H9 (cell line): ENCODE data around the gene ARID1B. TPM values are rescaled to one million over a fixed set of nuclear protein-coding genes. Genes with fewer than 3 reads are reported as not detected.

ENCODE experiments used
- DNase-seq: peaks from one replicate; pipeline ENCODE4 v3.0.0-alpha.2; 2017
- H2AFZ ChIP-seq: one replicate; pipeline ENCODE4 v1.6.1; 2013; ENCODE audit warnings: mild to moderate bottlenecking, low read length, control low read depth, moderate library complexity
- H2AK5ac ChIP-seq: 2 replicates; pipeline ENCODE4 v1.6.1; 2013; ENCODE audit warnings: low read length, control low read depth, mixed read lengths; ENCODE audit not compliant: insufficient read length
- H2BK120ac ChIP-seq: one replicate; pipeline ENCODE4 v1.6.1; 2013; ENCODE audit warnings: low read depth, mild to moderate bottlenecking, low read length, control low read depth, inconsistent platforms; ENCODE audit not compliant: poor library complexity, severe bottlenecking
- H2BK12ac ChIP-seq: 2 replicates; pipeline ENCODE4 v1.6.1; 2013; ENCODE audit warnings: low read length, control low read depth, mixed read lengths, low read depth; ENCODE audit not compliant: insufficient read length
- H2BK15ac ChIP-seq: 2 replicates; pipeline ENCODE4 v1.6.1; 2013; ENCODE audit warnings: low read depth, low read length, control low read depth
- H2BK20ac ChIP-seq: one replicate; pipeline ENCODE4 v1.6.1; 2013; ENCODE audit warnings: low read depth, mild to moderate bottlenecking, low read length, control low read depth, inconsistent platforms; ENCODE audit not compliant: poor library complexity, severe bottlenecking
- H2BK5ac ChIP-seq: 2 replicates; pipeline ENCODE4 v1.6.1; 2013; ENCODE audit warnings: low read length, control low read depth, mixed read lengths; ENCODE audit not compliant: insufficient read length
- H3K14ac ChIP-seq: 2 replicates; pipeline ENCODE4 v1.6.1; 2013; ENCODE audit warnings: low read length, control low read depth; ENCODE audit not compliant: insufficient read depth
- H3K18ac ChIP-seq: 2 replicates; pipeline ENCODE4 v1.6.1; 2013; ENCODE audit warnings: low read depth, mild to moderate bottlenecking, mixed read lengths, low read length, control low read depth; ENCODE audit not compliant: insufficient read length
- H3K23ac ChIP-seq: 2 replicates; pipeline ENCODE4 v1.6.1; 2013; ENCODE audit warnings: low read length, control low read depth, mixed read lengths, low read depth; ENCODE audit not compliant: insufficient read length
- H3K23me2 ChIP-seq: 2 replicates; pipeline ENCODE4 v1.6.1; 2013; ENCODE audit warnings: low read depth, mild to moderate bottlenecking, mixed read lengths, low read length, control low read depth; ENCODE audit not compliant: insufficient read length, poor library complexity, severe bottlenecking
- H3K27ac ChIP-seq: 2 replicates; pipeline ENCODE4 v1.5.1; 2013; ENCODE audit warnings: low read length, control low read depth, mixed read lengths, low read depth; ENCODE audit not compliant: insufficient read length
- H3K27me3 ChIP-seq: 2 replicates; pipeline ENCODE4 v1.6.1; 2013; ENCODE audit warnings: low read length, control low read depth, inconsistent platforms; ENCODE audit not compliant: insufficient read depth
- H3K4ac ChIP-seq: 2 replicates; pipeline ENCODE4 v1.6.1; 2013; ENCODE audit warnings: low read depth, mild to moderate bottlenecking, control low read depth, inconsistent platforms, low read length, moderate library complexity
- H3K4me1 ChIP-seq: 2 replicates; pipeline ENCODE4 v1.6.1; 2013; ENCODE audit warnings: low read length, control low read depth, inconsistent platforms; ENCODE audit not compliant: insufficient read depth
- H3K4me2 ChIP-seq: 2 replicates; pipeline ENCODE4 v1.6.1; 2013; ENCODE audit warnings: low read length, control low read depth, mixed read lengths; ENCODE audit not compliant: insufficient read length, insufficient read depth
- H3K56ac ChIP-seq: 2 replicates; pipeline ENCODE4 v1.6.1; 2013; ENCODE audit warnings: low read depth, mild to moderate bottlenecking, mixed read lengths, low read length, control low read depth; ENCODE audit not compliant: insufficient read length
- H3K79me1 ChIP-seq: 2 replicates; pipeline ENCODE4 v1.6.1; 2013; ENCODE audit warnings: low read depth, mild to moderate bottlenecking, moderate library complexity, low read length, control low read depth, inconsistent platforms; ENCODE audit not compliant: insufficient read depth, poor library complexity, severe bottlenecking
- H3K79me2 ChIP-seq: 2 replicates; pipeline ENCODE4 v1.6.1; 2013; ENCODE audit warnings: low read length, control low read depth, inconsistent platforms; ENCODE audit not compliant: insufficient read depth
- H3K9ac ChIP-seq: 2 replicates; pipeline ENCODE4 v1.6.1; 2013; ENCODE audit warnings: low read length, control low read depth, mixed read lengths; ENCODE audit not compliant: insufficient read length; ENCODE audit errors: extremely low read depth
- H3K9me3 ChIP-seq: one replicate; pipeline ENCODE4 v1.6.1; 2013; ENCODE audit warnings: low read depth, low read length, inconsistent platforms; ENCODE audit not compliant: control insufficient read depth
- H3T11ph ChIP-seq: one replicate; pipeline ENCODE4 v1.6.1; 2013; ENCODE audit warnings: mild to moderate bottlenecking, low read length, control low read depth, inconsistent platforms
- H4K20me1 ChIP-seq: one replicate; pipeline ENCODE4 v1.6.1; 2013; ENCODE audit not compliant: control insufficient read depth, insufficient read length, insufficient read depth
- H4K5ac ChIP-seq: 2 replicates; pipeline ENCODE4 v1.6.1; 2013; ENCODE audit warnings: low read depth, mild to moderate bottlenecking, mixed read lengths, low read length, control low read depth; ENCODE audit not compliant: insufficient read length
- H4K8ac ChIP-seq: replicated peaks from 2 replicates; pipeline ENCODE4 v1.6.1; 2013; ENCODE audit warnings: low read length, control low read depth, mixed read lengths, low read depth; ENCODE audit not compliant: insufficient read length
- H4K91ac ChIP-seq: 2 replicates; pipeline ENCODE4 v1.6.1; 2013; ENCODE audit warnings: low read depth, mild to moderate bottlenecking, moderate library complexity, mixed read lengths, low read length, control low read depth; ENCODE audit not compliant: insufficient read length
- H3K27ac Mint-ChIP-seq, 3 experiments: 2 replicates in 2 of 3; 3 replicates in 1 of 3; pipeline ENCODE4 v1.8.0; 2020 to 2021; ENCODE audit warnings: mixed read lengths in 3 of 3, mild to moderate bottlenecking in 1 of 3, moderate library complexity in 1 of 3
- H3K27me3 Mint-ChIP-seq: 2 replicates; pipeline ENCODE4 v1.8.0; 2021; ENCODE audit warnings: low read depth, mild to moderate bottlenecking, moderate library complexity, mixed read lengths
- H3K36me3 Mint-ChIP-seq, 3 experiments: 2 replicates in 2 of 3; 3 replicates in 1 of 3; pipeline ENCODE4 v1.8.0; 2020 to 2021; ENCODE audit warnings: low read depth in 3 of 3, mixed read lengths in 3 of 3; ENCODE audit not compliant: insufficient read depth in 1 of 3
- H3K4me1 Mint-ChIP-seq, 2 experiments: 2 replicates each; pipeline ENCODE4 v1.8.0; 2020; ENCODE audit warnings: mixed read lengths in 2 of 2
- H3K4me3 Mint-ChIP-seq, 2 experiments: 2 replicates in 1 of 2; 3 replicates in 1 of 2; pipeline ENCODE4 v1.8.0; 2020 to 2021; ENCODE audit warnings: mild to moderate bottlenecking in 2 of 2, mixed read lengths in 2 of 2, moderate library complexity in 1 of 2
- H3K9me3 Mint-ChIP-seq, 2 experiments: 2 replicates in 1 of 2; 3 replicates in 1 of 2; pipeline ENCODE4 v1.8.0; 2020; ENCODE audit warnings: mild to moderate bottlenecking in 2 of 2, mixed read lengths in 2 of 2, moderate library complexity in 1 of 2
- CTCF ChIP-seq: fragments of 200-600 bp; sonication (generic); conservative IDR thresholded peaks from 3 replicates; pipeline ENCODE4 v1.8.0; 2021; ENCODE audit warnings: antibody characterized with exemption, mild to moderate bottlenecking
- WGBS: extraction: QIAGEN DNeasy Blood & Tissue Kit; methylation state at CpG from one replicate; pipeline ENCODE4 v1.1.7; 2013; ENCODE audit warnings: missing lambda C conversion rate, low lambda C conversion rate, mixed read lengths; ENCODE audit not compliant: insufficient read length; ENCODE audit errors: extremely low coverage; 5-methylcytosine and 5-hydroxymethylcytosine counted together
- total RNA-seq: library from RNA; stranded (reverse); gene quantifications from 2 replicates; pipeline ENCODE4 v1.2.1, GENCODE V29; 2021

Gene ARID1B
- total RNA-seq, 1 experiment from 2014 or later, result 88.2 TPM

DNA sequence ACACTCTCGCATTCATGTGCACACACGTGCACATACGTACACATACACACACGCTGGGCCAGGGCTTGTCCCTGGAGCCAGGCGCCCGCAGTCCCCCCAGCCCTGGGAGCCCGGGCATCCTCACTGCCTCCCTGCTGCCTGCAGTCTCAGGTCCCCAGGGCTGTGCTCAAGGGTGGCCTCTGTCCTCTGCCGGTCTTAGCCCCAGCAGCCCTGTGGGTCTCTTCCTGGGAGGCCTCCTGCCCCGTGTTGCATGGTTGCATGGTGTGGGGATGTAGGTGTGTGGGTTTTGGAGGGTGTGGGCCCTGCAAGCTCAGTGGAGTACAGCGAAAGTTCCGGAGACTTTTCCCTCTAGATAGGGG lies 444.6 kb downstream of the ARID1B start:
- H3K23ac ChIP-seq, result no peak overlapping the region
- Mint-ChIP-seq H3K27ac (no peak overlapping the region), H3K36me3 (no peaks in the 10 kb centered on the region; a peak in 1 of 7 replicates), H3K4me3 (no peak overlapping the region), H3K27me3 (peaks cover 27% of the 10 kb centered on the region), H3K4me1 (peaks cover 10 to 23% of the 10 kb centered on the region in 2 experiments), H3K9me3 (no peaks in the 10 kb centered on the region; a peak in 1 of 5 replicates)
- H3K4me2 ChIP-seq, result no peak overlapping the region
- H2BK20ac ChIP-seq, result no peak overlapping the region
- H3T11ph ChIP-seq, result no peak overlapping the region
- no peak for TF ChIP-seq CTCF
- H3K27me3 ChIP-seq, result no peaks in the 10 kb centered on the region
- no peaks in the 10 kb centered on the region for H3K79me1 ChIP-seq
- H3K18ac ChIP-seq, result peak overlapping the region; percentile 31
- H3K23me2 ChIP-seq, result no peaks in the 10 kb centered on the region
- H4K20me1 ChIP-seq, result no peaks in the 10 kb centered on the region
- no peak overlapping the region for H4K8ac ChIP-seq
- no peaks in the 10 kb centered on the region for H3K4me1 ChIP-seq
- H2BK15ac ChIP-seq, result no peak overlapping the region
- DNase-seq, result no peak
- H2BK5ac ChIP-seq, result no peak overlapping the region
- H4K5ac ChIP-seq, result peak overlapping the region; percentile 41
- H3K79me2 ChIP-seq, result no peaks in the 10 kb centered on the region
- no peaks in the 10 kb centered on the region for H3K9me3 ChIP-seq
- H4K91ac ChIP-seq, result no peak overlapping the region
- H2AK5ac ChIP-seq, result no peak overlapping the region
- no peak overlapping the region for H3K27ac ChIP-seq
- no peak overlapping the region for H3K56ac ChIP-seq
- H2BK12ac ChIP-seq, result no peak overlapping the region
- H2BK120ac ChIP-seq, result no peak overlapping the region
- H3K14ac ChIP-seq, result no peak overlapping the region
- H3K4ac ChIP-seq, result no peak overlapping the region
- H2AFZ ChIP-seq, result no peak overlapping the region
- no CpG with 5 or more reads among the region's 11 CpGs for WGBS
- H3K9ac ChIP-seq, result no peak overlapping the region
